ENCODE data around the gene SHH.
"Not testable (repeated sequence)": the region's sequence is repeated elsewhere in the genome, so short reads cannot be mapped to it uniquely, and the experiment has no call there.

SHH gene

GRCh38 chr7:155824227-155824886 is 12.1 kb upstream of the SHH start:
- TF ChIP-seq CTCF (conservative IDR thresholded peaks at IDR 0.05), result no peak
- no peak overlapping the region for H3K27ac ChIP-seq

- no peak for TF ChIP-seq CTCF (conservative IDR thresholded peaks at IDR 0.05)
- H3K27ac ChIP-seq, result no peak overlapping the region
Observed at GRCh38 chr7:155821851-155822250, 9.6 kb upstream of the SHH start.

GRCh38 chr7:155820788-155821187 is 8.5 kb upstream of the SHH start:
- no peak overlapping the region for H3K27ac ChIP-seq
- TF ChIP-seq CTCF (conservative IDR thresholded peaks at IDR 0.05), result no peak

GRCh38 chr7:155820246-155820645 is 8.0 kb upstream of the SHH start:
- no peak overlapping the region for H3K27ac ChIP-seq
- TF ChIP-seq CTCF (conservative IDR thresholded peaks at IDR 0.05), result no peak

GRCh38 chr7:155819186-155819585 is 6.9 kb upstream of the SHH start:
- no peak overlapping the region for H3K27ac ChIP-seq
- TF ChIP-seq CTCF (conservative IDR thresholded peaks at IDR 0.05), result no peak

- no peak overlapping the region for H3K27ac ChIP-seq
Observed at GRCh38 chr7:155818820-155819168, 6.5 kb upstream of the SHH start.

GRCh38 chr7:155818154-155818819 is 6.0 kb upstream of the SHH start:
- TF ChIP-seq CTCF (conservative IDR thresholded peaks at IDR 0.05), result no peak
- no peak overlapping the region for H3K27ac ChIP-seq

More at GRCh38 chr7:155818820-155819168, 6.5 kb upstream of the SHH start:
- 0 out of 2 replicates have a peak, but pooled peaks have one; percentile 9 for TF ChIP-seq CTCF (conservative IDR thresholded peaks at IDR 0.05)

DNA sequence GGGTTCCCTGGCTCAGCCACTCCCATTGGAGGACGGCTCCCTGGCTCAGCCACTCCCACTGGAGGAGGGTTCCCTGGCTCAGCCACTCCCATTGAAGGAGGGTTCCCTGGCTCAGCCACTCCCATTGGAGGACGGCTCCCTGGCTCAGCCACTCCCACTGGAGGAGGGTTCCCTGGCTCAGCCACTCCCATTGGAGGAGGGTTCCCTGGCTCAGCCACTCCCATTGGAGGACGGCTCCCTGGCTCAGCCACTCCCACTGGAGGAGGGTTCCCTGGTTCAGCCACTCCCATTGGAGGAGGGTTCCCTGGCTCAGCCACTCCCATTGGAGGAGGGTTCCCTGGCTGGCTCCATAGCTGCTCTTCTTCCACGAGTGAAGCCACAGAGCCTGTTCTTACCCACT is 5.3 kb upstream of the SHH start:
- not testable (repeated sequence) for H3K27ac ChIP-seq
